Stimulated activated CD8-positive, alpha-beta memory T cell treated with anti-CD3 and anti-CD28 coated beads, Interleukin-15, amount 100 ng/mL, for 4 hours (primary cell): ENCODE results near the gene CD300LD.
"Not testable (repeated sequence)": the region's sequence is repeated elsewhere in the genome, so short reads cannot be mapped to it uniquely, and the experiment has no call there.

Experiments
- DNase-seq, 2 donors: peaks; one replicate each; pipeline ENCODE4 v3.0.0-alpha.2; 2020; ENCODE audit warnings: low read depth in 2 of 2

The CD300LD gene

DNA sequence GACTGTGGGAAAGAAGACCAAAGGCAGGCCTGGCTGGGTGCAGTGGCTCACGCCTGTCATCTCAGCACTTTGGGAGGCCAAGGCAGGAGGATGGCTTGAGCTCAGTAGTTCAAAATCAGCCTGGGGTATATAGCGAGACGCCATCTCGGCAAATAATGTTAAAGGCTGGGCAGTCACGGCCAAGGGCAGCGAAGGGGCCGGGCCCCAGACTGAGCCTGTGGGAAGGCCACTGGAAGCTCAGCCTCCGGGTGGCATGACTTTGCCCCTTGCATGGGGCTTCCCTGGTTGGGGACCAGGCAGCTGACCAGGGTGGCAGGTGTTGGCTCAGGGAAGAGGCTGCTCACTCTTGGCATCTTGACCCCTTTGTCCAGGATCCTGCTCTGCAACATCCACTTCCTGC lies 14.0 kb upstream of the CD300LD start:
- no peak for DNase-seq

DNA sequence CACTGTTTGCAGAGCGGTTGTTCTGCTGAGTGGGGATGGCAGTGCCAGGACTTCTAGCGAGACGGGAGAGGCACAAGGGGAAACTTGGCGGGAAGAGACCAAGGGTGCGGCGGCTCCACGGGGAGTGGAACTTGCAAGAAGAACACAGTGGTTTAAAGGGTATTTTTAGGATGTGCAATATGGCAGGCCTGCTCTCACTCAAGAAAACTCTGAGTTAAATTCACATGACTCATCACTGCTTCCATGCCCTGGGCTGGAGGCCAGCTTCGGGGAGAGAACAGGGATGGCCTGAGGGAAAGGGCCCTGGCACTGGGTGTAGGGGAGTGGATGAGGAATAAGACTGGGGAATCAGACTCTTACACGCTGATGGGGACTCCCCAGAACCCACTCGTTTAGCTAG lies 13.3 kb upstream of the CD300LD start:
- no peak for DNase-seq

DNA sequence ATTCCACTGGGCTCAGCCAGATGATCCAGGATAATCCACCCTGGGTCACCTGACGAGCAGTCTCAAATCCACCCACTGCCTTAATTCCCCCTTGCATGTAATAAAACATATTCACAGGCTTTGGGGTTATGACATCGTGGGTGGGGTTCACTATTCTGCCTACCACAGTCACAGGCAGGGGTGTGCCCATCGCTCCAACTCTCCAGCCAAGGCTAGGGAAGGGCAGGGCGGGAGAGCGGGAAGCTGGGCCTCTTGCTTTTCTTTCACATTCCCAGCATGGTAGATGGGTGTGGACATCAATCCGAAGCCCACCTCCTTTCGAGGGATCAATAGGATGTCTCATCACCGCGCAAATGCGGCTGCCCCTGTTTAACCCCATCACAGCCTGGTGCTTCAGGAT lies 12.7 kb upstream of the CD300LD start:
- DNase-seq: no peak

DNA sequence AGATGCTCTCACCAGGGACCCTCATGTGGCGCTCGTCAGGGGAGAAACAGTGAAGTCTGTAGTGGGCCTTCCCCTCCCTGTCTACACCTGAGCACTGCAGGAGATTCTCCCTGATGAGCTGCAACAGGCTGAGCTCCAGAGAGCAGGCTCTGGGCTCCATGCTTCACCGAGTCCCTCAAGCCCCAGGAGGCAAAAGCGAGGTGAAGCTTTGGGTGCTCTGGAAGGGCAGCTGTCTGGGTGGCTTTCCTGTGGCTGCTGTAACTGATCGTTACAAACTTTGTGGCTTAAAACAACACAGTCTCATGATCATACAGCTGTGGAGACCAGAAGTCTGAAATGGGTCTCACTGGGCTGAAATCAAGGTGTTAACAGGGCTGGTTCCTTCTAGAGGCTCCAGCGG lies 12.1 kb upstream of the CD300LD start:
- no peak for DNase-seq

DNA sequence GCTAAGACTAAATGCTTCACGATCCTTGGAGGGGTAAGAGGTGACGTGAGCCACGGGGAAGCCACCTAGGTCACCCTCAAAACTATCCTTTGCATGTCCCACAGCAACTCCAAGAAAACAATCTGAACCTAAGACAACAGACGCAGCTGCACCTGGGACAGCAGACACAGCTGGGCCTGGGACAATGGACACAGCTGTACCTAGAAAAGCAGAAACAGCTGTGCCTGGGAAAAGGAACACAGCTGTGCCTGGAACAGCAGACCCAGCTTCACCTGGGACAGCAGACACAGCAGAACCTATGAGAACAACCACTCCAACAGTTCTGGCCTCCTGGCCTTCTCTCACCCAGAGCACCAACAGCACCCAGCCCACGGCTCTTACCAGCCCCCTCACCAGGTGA lies 11.7 kb upstream of the CD300LD start:
- no peak for DNase-seq

DNA sequence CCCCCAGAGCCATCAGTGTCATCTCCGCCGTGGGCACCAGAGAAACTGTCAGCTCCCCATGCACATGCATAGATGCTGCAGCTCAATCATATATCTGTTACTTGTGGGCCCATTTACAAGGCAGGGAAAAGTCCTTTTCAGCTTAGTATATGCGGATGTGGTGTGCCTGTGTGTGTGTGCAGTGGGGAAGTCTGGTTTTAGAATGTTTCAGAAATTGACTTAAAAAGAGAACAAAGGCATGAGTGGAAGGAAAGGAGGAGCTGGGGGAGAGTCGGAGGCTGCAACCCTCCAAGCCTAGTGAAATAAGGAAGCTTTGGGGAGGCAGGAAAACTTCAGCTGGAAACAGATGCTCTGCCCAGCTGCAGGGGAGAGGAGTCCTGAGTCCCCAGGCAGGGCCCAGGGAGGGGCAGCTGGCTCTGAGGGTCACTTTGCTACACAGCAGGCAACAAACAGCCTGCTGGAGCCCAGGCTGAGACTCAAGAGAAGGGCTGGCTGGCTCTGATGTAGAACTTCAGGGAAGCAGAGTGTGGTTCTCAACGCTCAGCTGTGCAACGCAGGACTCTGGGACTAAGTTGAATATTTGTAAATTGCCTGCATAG lies 11.1 kb upstream of the CD300LD start:
- no peak for DNase-seq

DNA sequence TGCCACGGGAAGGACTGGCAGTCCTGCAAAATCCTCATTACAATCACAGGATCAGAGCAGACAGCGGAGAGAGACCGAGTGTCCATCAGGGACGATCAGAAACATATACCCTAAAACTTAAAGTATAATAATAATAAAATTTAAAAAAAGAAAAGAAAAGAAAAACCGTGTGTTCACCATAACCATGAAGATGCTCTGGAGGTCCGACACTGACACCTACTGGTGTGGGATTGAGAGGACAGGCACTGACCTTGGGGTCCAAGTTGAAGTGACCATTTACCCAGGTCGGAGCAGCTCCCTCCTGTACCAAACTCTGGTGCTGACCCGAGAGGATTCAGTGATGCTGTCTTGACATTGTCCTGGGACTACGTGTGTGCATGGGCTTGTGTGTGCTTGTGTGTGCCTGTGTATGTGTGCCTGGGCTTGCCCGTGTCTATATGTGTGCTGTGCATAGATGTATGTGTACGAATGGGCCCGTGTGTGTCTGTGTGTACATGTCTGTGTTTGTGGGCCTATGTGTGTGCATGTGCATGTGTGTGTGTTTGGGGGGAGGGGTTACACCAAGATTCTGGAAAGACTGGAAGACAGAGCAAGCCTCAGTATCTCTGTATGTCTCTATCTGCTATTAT lies 10.0 kb upstream of the CD300LD start:
- no peak for DNase-seq

DNA sequence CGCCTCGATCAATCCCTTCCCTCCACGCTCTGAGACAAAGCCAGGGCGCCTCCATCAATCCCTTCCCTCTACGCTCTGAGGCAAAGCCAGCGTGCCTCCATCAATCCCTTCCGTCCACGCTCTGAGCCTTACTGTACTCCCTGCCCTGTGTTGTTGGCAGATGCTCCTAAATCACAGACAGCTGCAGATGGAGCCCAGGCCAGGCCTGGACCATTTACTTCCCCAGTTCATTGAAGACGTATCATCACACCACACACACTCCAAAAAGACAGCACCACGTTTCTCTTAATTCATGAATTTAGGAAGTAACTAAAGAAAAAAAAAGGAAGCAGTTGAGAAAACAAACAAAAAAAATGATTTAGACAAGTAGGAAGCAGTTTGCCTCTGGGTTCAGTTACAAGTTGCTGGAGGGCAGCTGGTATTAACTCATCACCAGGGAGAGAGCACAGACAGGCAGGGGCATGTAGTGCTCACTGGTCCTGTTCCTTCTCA lies 7.4 kb upstream of the CD300LD start:
- DNase-seq: no peak

DNA sequence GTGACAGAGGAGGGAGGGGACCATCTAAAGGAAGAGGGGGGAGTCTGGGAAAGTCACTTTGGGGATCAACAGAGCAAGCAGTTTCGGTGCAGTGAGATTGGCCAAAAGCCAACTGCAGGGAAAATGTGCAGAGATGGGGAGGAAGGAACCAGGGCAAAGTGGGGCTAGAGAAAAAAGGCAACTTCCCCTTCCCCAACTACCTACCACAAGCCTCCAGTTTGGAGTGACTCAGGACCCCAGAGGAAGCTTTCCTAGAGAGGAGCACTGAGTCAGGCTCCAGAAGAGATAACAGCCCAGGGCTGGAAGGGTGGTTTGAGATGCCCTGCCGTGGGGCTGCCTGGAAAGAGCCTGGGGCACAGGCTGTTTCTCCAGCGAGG lies 6.9 kb upstream of the CD300LD start:
- no peak for DNase-seq

DNA sequence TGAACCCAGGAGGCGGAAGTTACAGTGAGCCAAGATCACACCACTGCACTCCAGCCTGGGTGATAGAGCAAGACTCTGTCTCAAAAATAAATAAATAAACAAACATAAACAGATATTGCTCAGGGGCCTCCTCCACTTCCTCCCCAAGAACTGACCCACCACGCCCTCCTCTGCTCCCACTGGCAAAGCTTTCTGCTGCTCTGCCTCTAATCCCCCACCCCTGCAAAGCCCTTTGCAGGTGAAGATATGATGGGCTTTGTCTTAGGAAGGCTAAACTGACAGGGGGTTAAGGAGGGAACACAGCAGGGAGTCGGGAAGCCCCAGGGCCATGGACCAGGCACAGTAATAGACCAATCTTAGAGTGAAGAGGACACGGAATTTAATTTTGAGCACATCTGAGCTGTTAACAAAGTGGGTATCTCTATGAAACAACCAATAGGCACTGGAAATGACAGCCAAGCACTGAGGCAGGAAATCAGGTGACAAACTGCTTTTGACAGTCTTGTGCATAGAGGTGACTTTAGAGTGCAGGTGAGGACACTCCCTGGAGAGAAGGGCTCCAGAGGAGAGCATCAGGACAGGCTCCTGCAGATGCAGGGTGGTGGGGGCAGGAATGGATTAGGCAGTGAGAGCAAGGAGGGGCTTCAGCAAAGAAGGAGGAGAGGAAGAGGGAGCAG lies 6.4 kb upstream of the CD300LD start:
- DNase-seq: no peak

DNA sequence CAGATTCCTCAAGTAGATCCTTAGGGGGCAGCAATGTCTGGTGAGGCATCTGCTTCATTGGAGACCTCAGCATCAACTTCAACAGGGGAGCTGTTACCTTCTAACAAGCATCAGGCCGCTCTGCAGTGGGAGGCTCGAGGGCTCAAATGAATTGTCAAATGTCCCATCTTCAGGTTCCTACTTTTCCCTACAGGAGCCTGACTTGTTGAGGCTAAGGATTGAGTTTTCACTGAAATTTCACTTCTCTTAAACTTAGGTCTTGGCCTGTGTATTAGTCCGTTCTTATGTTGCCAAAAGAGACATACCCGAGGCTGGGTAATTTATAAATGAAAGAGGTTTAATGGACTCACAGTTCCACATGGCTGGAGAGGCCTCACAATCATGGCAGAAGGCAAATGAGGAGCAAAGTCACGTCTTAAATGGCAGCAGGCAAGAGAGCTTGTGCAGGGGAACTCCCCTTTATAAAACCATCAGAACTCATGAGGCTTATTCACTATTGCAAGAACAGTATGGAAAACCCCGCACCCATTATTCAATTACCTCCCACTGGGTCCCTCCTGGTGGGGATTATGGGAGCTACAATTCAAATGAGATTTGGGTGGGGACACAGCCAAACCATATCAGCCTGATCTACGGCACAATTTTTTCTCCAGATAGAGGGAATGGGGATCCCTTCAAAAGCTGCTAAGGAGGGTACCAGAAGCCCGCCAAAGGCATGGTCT lies 5.1 kb upstream of the CD300LD start:
- DNase-seq: no peak

DNA sequence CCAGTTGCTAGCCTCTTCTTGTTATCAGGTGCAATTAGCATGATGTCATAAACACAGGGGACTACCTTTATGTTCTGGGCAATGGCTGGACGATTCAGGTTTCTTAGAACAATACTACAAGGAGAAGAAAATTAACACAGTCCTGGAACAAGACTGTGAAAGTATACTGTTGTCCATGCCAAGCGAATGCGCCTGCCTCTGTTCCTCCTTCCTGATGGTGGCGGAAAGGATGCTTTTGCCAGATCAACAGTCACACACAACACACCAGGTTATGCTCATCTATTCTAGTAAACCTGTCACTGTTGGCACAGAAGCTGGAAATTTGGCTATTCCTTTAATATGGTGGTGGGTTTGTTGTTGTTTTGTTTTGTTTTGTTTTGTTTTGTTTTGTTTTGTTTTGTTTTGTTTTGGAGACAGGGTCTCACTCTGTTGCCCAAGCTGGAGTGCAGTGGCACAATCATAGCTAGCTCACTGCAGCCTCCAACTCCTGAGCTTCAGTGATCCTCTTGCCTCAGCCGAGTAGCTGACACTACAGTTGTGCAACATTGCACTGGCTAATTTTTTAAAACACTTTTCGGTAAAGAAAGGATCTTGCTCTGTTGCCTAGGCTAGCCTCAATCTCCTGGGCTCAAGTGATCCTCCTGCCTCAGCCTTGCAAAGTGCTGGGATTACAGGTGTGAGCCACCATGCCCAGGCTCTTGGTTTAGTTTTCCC lies 3.1 kb upstream of the CD300LD start:
- no peak for DNase-seq

DNA sequence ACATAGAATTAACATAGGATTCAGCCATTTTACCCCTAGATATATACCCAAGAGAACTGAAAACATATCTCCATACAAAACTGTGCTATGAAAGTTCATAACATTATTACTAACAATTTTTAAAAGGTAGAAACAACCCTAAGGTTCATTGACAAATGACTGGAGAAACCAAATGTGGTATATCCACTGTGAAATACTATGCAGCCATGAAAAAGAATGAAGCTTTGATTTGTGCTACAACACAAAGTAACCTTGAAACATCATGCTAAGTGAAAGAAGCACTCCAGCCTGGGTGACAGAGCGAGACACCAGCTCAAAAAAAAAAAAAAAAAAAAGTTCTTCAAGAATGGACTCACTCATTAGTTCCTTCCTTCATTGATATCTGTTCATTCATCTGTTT lies 580 bp downstream of the CD300LD start:
- no peak for DNase-seq

DNA sequence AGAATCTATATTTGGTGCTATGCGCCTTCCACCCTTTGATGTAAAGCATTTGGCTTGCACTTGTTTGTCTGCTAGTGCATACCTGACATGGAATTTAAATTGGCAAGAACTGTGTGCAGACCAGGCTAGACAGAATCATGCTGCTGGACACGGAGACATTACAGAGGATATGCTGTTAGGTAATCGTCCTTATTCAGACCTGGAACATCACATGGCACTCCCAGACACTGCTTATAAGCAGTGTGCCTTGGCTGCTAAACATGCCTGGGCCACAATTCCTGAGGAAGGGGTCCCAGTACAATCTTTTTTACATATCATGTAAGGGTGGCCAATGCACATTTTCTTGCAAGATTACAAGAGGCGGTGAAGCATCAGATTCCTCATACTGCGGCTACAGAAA lies 6.4 kb downstream of the CD300LD start:
- no peak for DNase-seq

DNA sequence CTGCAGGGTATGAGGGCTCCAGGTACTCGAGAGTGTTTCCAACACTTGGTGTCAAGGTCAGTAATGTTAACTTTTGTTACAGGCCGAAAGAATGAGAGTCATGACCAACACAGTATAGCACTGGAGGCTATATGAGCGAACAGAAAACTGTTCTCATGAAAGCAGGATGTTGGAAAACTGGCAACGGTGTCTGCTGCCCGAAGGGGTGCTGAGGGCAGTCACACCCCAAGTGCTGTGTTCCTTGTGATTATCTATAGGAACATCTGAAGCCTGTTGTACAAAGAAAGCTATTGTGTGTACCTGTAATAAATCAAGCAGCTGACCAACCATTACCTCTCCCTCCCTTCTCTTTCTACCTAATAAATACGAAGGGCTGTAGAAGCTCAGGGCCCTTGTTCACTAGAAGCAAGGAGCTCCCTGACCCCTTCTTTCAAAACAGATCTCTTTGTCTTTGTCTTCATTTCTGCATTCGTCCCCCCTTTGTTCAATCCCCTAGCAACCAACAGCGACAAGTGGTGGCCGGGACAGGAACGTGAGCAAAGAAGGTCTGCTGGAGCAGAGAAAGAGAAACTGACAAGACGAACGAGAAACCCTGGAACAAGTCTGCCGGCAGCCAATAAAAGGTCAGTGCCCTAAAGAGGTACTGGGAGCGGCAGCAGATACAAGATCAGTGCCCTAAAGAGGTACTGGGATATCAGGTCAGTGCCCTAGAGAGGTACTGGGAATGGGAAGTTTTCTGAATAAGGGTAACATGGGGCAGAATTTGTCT lies 7.6 kb downstream of the CD300LD start:
- no peak for DNase-seq

DNA sequence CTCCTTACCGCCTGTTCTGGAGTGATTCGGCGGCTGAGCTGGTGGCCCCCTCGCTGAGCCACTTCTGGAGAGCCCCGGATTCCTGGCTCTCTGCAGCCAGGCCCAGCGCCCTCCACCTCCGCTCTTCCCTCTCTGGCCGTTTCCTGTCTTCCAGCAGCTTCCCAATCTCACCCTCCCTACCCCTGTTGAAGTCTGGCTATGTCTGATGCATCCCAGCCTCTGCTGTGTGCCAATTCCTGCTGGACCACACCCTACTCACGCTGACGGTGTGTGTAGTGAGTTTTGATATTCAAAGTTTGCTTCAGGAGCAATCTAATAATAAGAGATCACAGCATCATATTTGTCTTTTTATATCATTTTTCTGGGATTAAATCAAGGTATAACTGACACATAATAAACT lies 9.4 kb downstream of the CD300LD start:
- no peak for DNase-seq

DNA sequence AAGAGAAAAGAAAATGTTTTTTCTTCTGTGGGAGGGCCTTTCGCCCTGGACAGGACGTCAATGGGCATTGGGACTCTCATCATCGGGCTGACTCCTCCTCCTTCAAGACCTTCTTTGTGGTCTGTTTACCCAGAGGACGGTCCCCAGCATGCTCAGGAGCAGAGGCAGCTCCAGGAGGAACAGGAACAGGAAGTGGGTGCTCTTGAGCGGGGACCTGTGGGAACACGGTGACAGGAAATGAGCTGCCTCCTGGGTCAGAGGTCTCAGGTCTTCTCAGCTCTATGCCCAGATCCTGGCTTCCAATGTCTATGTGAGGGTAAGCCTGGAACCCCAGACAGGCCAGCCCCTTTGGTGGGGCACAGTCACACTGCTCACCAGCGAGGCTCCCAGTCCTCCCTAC lies 12.2 kb downstream of the CD300LD start:
- no peak for DNase-seq

DNA sequence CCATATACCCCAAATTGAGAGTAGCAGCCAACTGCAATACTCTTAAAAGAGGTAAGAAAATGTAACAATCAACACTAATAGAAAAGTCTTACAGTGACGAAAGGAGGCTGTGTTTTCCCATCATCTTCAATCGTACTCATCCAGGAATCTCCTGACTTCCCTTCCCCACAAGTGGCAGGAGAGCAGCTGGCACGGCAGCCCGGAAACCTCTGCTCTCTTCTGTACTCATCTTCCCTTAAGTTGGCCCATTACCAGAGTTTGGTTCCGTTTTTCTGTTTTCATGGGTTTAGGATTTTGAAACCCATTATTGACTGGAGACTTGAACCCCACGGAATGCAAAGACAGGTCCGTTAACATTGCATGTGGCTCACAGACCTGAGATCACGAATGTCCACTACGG lies 13.1 kb downstream of the CD300LD start:
- DNase-seq: no peak

DNA sequence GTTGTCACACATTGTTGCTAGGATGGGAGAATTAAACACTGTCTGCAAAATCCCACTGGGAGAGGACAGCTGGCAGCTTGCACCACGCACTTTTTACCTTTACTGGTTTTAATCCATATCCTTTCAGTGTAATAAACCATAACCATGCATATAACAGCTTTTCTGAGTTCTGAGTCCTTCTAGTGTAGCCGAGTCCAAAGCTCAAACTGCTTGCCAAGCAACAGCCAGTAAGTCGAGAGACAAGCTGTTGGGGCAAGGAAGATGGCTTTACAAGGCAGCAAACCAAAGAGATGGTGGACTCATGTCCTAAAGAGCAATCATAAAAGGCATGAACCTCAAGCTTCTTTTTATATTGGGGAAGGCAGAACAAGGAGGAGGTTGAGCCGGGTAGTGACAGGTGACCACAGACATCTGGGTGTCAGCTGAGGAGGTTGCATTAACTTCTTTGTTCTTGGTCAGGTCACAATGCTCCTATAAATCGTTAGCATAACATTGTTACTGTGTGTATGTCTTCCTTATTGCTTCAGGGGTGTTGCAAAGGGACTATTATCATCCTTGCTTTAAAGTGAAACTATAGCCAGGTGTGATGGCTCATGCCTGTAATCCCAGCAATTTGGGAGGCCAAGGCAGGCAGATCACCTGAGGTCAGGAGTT lies 17.5 kb downstream of the CD300LD start:
- DNase-seq: no peak

DNA sequence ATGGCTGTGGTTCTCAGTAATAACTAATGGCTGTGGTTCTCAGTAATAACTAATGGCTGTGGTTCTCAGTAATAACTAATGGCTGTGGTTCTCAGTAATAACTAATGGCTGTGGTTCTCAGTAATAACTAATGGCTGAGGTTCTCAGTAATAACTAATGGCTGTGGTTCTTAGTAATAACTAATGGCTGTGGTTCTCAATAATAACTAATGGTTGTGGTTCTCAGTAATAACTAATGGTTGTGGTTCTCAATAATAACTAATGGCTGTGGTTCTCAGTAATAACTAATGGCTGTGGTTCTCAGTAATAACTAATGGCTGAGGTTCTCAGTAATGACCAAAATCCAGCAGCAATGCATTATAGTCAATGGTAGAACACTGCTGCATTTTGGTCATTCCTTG lies 18.4 kb downstream of the CD300LD start:
- DNase-seq: not testable (repeated sequence)

DNA sequence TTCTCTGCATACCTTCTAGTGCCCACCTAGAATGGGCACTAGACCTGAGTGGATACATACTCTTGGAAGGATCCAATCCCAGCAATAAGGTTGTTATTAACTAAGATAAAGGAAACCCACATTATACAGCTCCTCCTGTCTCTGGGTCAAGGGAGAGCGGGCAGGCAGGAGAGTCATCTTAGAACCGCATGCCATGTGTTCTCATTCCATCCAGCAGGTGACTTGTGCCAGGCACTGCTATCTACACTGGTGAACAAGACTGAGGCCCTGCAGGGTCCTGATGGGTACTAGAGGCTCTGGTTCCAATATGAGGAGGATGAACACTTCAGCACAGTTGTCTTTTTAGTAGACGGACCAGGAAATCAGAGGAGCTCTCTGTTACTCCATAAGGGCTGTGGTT lies 18.9 kb downstream of the CD300LD start:
- DNase-seq: no peak
